ENCODE results near the gene TTC33. TPM values are rescaled to one million over a fixed set of nuclear protein-coding genes. Genes with fewer than 3 reads are reported as not detected.

Gene TTC33
- total RNA-seq, 1 donor from 2014 or later = 14.3 TPM

DNA sequence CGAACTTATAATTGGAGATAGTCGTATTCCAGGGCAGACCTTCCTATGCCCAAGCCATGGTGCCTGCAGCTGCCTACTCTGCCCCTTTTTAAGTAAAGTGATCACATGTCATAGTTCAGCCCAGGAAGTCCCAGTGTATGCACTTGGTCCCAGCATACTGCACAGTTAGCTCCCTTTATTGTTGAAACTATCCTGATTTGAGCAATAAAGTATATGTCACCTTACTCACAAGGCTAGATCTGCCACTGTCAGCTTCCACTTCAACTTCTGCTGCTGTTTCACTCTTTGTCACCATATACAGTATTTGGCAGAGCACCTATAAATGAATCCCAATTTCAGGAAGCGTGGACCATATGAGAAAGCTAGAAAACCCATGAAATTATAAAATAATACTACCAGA is 179.8 kb downstream of the TTC33 start:
- no peaks in the 10 kb centered on the region for H3K36me3 ChIP-seq
- DNase-seq = no peak
- H3K4me1 ChIP-seq = no peaks in the 10 kb centered on the region
- intact Hi-C loops (cut with micrococcal nuclease) = no loop called here
- no peaks in the 10 kb centered on the region for H3K9me3 ChIP-seq (replicated peaks)
- no peaks in the 10 kb centered on the region for H3K27me3 ChIP-seq (ENCODE audit: low read depth)
- H3K27ac ChIP-seq (replicated peaks) = no peak overlapping the region
- TF ChIP-seq, protein P1, sequence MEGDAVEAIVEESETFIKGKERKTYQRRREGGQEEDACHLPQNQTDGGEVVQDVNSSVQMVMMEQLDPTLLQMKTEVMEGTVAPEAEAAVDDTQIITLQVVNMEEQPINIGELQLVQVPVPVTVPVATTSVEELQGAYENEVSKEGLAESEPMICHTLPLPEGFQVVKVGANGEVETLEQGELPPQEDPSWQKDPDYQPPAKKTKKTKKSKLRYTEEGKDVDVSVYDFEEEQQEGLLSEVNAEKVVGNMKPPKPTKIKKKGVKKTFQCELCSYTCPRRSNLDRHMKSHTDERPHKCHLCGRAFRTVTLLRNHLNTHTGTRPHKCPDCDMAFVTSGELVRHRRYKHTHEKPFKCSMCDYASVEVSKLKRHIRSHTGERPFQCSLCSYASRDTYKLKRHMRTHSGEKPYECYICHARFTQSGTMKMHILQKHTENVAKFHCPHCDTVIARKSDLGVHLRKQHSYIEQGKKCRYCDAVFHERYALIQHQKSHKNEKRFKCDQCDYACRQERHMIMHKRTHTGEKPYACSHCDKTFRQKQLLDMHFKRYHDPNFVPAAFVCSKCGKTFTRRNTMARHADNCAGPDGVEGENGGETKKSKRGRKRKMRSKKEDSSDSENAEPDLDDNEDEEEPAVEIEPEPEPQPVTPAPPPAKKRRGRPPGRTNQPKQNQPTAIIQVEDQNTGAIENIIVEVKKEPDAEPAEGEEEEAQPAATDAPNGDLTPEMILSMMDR (IDR thresholded peaks at IDR 0.05; ENCODE audit: borderline replicate concordance) = no peak
- no peak overlapping the region for H3K4me3 ChIP-seq

DNA sequence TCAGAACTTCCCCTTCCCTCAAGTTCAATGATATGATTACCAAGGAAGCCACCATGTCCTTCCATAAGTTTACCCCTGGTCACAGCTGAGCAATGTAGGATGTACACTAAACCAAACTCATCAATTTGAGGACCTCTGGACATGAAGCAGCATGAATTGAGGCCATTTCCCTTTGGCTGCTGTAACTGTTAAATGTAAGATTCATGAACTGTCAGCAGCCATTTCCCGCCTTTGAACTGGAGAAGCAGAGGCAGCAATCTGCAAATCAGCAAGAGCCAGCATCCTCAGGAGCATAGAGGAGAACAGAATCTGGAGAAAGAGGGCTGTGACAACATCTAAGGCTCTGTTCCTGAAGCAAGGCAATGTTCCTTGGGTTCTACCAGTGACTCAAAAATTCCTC is 180.3 kb downstream of the TTC33 start:
- H3K9me3 ChIP-seq (replicated peaks) = no peaks in the 10 kb centered on the region
- no peak overlapping the region for H3K27ac ChIP-seq (replicated peaks)
- no peaks in the 10 kb centered on the region for H3K36me3 ChIP-seq
- peaks cover 4% of the 10 kb centered on the region for H3K4me1 ChIP-seq
- DNase-seq = no peak
- intact Hi-C loops (cut with micrococcal nuclease) = no loop called here
- no peak overlapping the region for H3K4me3 ChIP-seq
- TF ChIP-seq, protein P1 (IDR thresholded peaks at IDR 0.05; ENCODE audit: borderline replicate concordance) = no peak
- H3K27me3 ChIP-seq (ENCODE audit: low read depth) = no peaks in the 10 kb centered on the region

DNA sequence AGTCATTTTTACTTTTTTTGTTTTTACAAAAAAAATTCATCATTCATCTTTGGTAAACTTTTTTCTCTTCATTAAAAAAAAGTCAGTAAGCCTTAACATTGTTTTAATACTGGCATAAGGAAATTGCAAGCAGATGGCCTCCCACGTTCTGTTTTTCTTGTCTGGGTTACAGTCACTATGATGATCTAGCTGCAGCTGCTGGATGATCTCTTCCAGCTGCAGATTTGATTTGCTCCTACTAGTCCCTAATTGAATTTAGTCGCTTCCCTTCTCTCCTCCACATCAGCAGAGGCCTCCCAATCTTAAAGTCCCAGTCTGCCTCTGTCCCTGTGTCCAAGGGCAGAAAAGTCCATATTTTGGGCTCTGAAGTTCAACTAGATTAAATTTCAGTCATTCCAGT is 182.8 kb downstream of the TTC33 start:
- Histone ChIP-seq H3K4me3 (no peak overlapping the region), H3K27me3 (ENCODE audit: low read depth) (no peaks in the 10 kb centered on the region), H3K4me1 (peaks cover 11% of the 10 kb centered on the region), H3K9me3 (replicated peaks) (no peaks in the 10 kb centered on the region), H3K27ac (replicated peaks) (peak overlapping the region; percentile 68), H3K36me3 (no peaks in the 10 kb centered on the region)
- intact Hi-C loops (cut with micrococcal nuclease) = no loop called here
- no peak for DNase-seq
- TF ChIP-seq, protein P1 (IDR thresholded peaks at IDR 0.05; ENCODE audit: borderline replicate concordance) = no peak

DNA sequence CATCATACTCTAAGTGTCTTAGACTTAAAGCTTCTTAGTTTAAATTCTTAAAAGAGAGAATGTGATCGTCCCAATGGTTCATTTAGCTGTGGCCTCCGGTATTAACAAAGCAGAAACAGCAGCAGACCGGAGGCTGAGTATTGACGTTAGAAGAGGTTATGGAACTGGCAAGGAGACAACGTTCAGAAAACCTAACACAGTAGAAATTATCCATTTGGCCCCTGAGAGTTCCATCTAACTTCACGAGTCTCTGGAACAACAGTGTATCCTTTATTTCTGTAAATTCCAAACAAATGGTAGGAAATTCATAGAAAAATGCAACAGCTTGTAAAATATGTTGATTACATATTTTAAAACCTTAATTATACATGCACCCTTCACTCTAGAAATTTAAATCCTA is 183.4 kb downstream of the TTC33 start:
- no peak for DNase-seq
- peaks cover 11% of the 10 kb centered on the region for H3K4me1 ChIP-seq
- H3K36me3 ChIP-seq = no peaks in the 10 kb centered on the region
- intact Hi-C loops (cut with micrococcal nuclease) = no loop called here
- TF ChIP-seq, protein P1 (IDR thresholded peaks at IDR 0.05; ENCODE audit: borderline replicate concordance) = no peak
- peak overlapping the region; percentile 68 for H3K27ac ChIP-seq (replicated peaks)
- H3K9me3 ChIP-seq (replicated peaks) = no peaks in the 10 kb centered on the region
- H3K4me3 ChIP-seq = no peak overlapping the region
- H3K27me3 ChIP-seq (ENCODE audit: low read depth) = no peaks in the 10 kb centered on the region

DNA sequence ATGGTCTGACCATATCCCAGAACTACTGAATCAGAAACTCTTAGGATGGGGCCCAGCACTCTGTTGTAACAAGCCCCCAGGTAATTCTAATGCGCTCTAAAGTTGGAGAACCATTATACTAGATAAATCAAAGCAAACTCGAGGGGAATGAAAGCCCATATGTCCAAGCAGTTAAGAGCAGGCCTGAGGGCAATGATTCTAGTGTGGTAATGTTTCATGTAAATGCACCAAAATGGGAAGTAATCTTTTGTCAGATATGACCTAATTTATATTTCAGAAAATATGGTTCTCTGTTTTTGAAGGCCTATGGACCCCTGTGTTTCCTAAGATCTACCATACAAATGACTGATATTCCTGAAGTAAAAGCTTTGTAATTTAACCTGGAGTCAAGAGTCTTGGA is 184.0 kb downstream of the TTC33 start:
- intact Hi-C loops (cut with micrococcal nuclease) = no loop called here
- no peak for DNase-seq

More for the DNA sequence above, 184.0 kb downstream of the TTC33 start:
- Histone ChIP-seq H3K9me3 (replicated peaks) (no peaks in the 10 kb centered on the region), H3K27me3 (ENCODE audit: low read depth) (no peaks in the 10 kb centered on the region), H3K27ac (replicated peaks) (peak overlapping the region; percentile 68), H3K4me3 (no peak overlapping the region), H3K36me3 (no peaks in the 10 kb centered on the region), H3K4me1 (peaks cover 11% of the 10 kb centered on the region)
- TF ChIP-seq, protein P1 (IDR thresholded peaks at IDR 0.05; ENCODE audit: borderline replicate concordance) = no peak
